GM23338 (cell line): ENCODE data around the gene OSGIN1. TPM values are rescaled to one million over a fixed set of nuclear protein-coding genes. Genes with fewer than 3 reads are reported as not detected.

Source experiments
- ATAC-seq: fragments of 200-7000 bp; cut with Tn5 transposase; 3 replicates; pipeline ENCODE4 v1.9.1; 2020
- DNase-seq: peaks from one replicate; pipeline ENCODE4 v3.0.0-alpha.2; 2015; ENCODE audit warnings: low spot score
- H2AFZ ChIP-seq: fragments of 200-600 bp; sonication (generic); 2 replicates; pipeline ENCODE4 v1.8.0; 2016; ENCODE audit warnings: antibody characterized with exemption, mild to moderate bottlenecking, moderate library complexity
- H3F3A ChIP-seq: fragments of 200-600 bp; sonication (generic); replicated peaks from 2 replicates; pipeline ENCODE4 v1.8.0; 2017; ENCODE audit warnings: antibody characterized with exemption, mixed run types, low read depth
- H3K27ac ChIP-seq: fragments of 200-600 bp; sonication (generic); 2 replicates; pipeline ENCODE4 v1.6.1; 2016; ENCODE audit warnings: low read depth
- H3K27me3 ChIP-seq: fragments of 200-600 bp; sonication (generic); 2 replicates; pipeline ENCODE4 v1.8.0; 2016; ENCODE audit warnings: mild to moderate bottlenecking, mixed run types, moderate library complexity; ENCODE audit not compliant: insufficient read depth
- H3K36me3 ChIP-seq: fragments of 200-600 bp; sonication (generic); 2 replicates; pipeline ENCODE4 v1.8.0; 2016; ENCODE audit warnings: mild to moderate bottlenecking; ENCODE audit not compliant: insufficient read depth
- H3K4me1 ChIP-seq: fragments of 200-600 bp; sonication (generic); 2 replicates; pipeline ENCODE4 v1.8.0; 2016; ENCODE audit warnings: mild to moderate bottlenecking, moderate library complexity; ENCODE audit not compliant: insufficient read depth
- H3K4me2 ChIP-seq: fragments of 200-600 bp; sonication (generic); 2 replicates; pipeline ENCODE4 v1.7.1; 2017; ENCODE audit warnings: mixed run types
- H3K4me3 ChIP-seq: fragments of 200-600 bp; sonication (generic); 2 replicates; pipeline ENCODE4 v1.6.1; 2016; ENCODE audit warnings: mixed run types
- H3K79me2 ChIP-seq: fragments of 200-600 bp; sonication (generic); replicated peaks from 2 replicates; pipeline ENCODE4 v1.8.0; 2017; ENCODE audit warnings: mild to moderate bottlenecking; ENCODE audit not compliant: insufficient read depth
- H3K9me2 ChIP-seq: fragments of 200-600 bp; sonication (generic); 2 replicates; pipeline ENCODE4 v1.8.0; 2017; ENCODE audit not compliant: insufficient read depth
- H4K20me1 ChIP-seq: fragments of 200-600 bp; sonication (generic); replicated peaks from 2 replicates; pipeline ENCODE4 v1.8.0; 2017; ENCODE audit warnings: mild to moderate bottlenecking; ENCODE audit not compliant: insufficient read depth
- H3K27ac Mint-ChIP-seq: 2 replicates; pipeline ENCODE4 v1.8.0; 2020; ENCODE audit warnings: inconsistent platforms, mild to moderate bottlenecking, moderate library complexity, mixed read lengths
- H3K27me3 Mint-ChIP-seq: 3 replicates; pipeline ENCODE4 v1.8.0; 2022; ENCODE audit warnings: low read depth, mild to moderate bottlenecking, moderate library complexity, mixed read lengths, inconsistent platforms; ENCODE audit not compliant: insufficient read depth, poor library complexity
- H3K36me3 Mint-ChIP-seq: 3 replicates; pipeline ENCODE4 v1.8.0; 2021; ENCODE audit warnings: low read depth, mild to moderate bottlenecking, inconsistent platforms, moderate library complexity, mixed read lengths
- H3K4me1 Mint-ChIP-seq: 3 replicates; pipeline ENCODE4 v1.8.0; 2020; ENCODE audit warnings: mild to moderate bottlenecking, inconsistent platforms, mixed read lengths
- H3K4me3 Mint-ChIP-seq: 3 replicates; pipeline ENCODE4 v1.8.0; 2021; ENCODE audit warnings: moderate library complexity, mild to moderate bottlenecking, inconsistent platforms, mixed read lengths
- H3K9me3 Mint-ChIP-seq: 3 replicates; pipeline ENCODE4 v1.8.0; 2020; ENCODE audit warnings: moderate library complexity, mild to moderate bottlenecking, inconsistent platforms, mixed read lengths
- CREB1 ChIP-seq: fragments of 250-450 bp; sonication (Bioruptor Pico); IDR thresholded peaks from 2 replicates; pipeline ENCODE4 v1.5.0; 2020; ENCODE audit warnings: low read depth, mild to moderate bottlenecking, moderate library complexity
- EZH2 ChIP-seq: fragments of 200-600 bp; sonication (generic); IDR thresholded peaks from one replicate; pipeline ENCODE4 v1.8.0; 2017; ENCODE audit warnings: antibody characterized with exemption, mild to moderate bottlenecking, low read depth; ENCODE audit not compliant: unreplicated experiment
- EZH2phosphoT487 ChIP-seq: fragments of 200-600 bp; sonication (generic); IDR thresholded peaks from one replicate; pipeline ENCODE4 v1.8.1; 2018; ENCODE audit warnings: antibody characterized with exemption; ENCODE audit not compliant: unreplicated experiment
- JUNB ChIP-seq: IDR thresholded peaks from one replicate; pipeline ENCODE4 v1.6.1; 2016; ENCODE audit warnings: antibody characterized with exemption; ENCODE audit not compliant: unreplicated experiment
- NANOG ChIP-seq: IDR thresholded peaks from 2 replicates; pipeline ENCODE4 v1.6.1; 2016; ENCODE audit warnings: antibody characterized with exemption, borderline replicate concordance
- POLR2AphosphoS5 ChIP-seq: IDR thresholded peaks from 2 replicates; pipeline ENCODE4 v1.6.1; 2016; ENCODE audit warnings: antibody characterized with exemption, low read depth
- REST ChIP-seq: IDR thresholded peaks from one replicate; pipeline ENCODE4 v1.6.1; 2018; ENCODE audit warnings: antibody characterized with exemption; ENCODE audit not compliant: unreplicated experiment
- STAT1 ChIP-seq: IDR thresholded peaks from one replicate; pipeline ENCODE4 v1.6.1; 2016; ENCODE audit warnings: antibody characterized with exemption; ENCODE audit not compliant: unreplicated experiment
- ZNF114 ChIP-seq: fragments of 250-450 bp; sonication (Bioruptor Pico); IDR thresholded peaks from 2 replicates; pipeline ENCODE4 v1.5.0; 2020; ENCODE audit warnings: mild to moderate bottlenecking, moderate library complexity
- ZNF331 ChIP-seq: fragments of 250-450 bp; sonication (Bioruptor Pico); IDR thresholded peaks from 2 replicates; pipeline ENCODE4 v1.5.0; 2020; ENCODE audit warnings: low read depth, mild to moderate bottlenecking, moderate library complexity
- ZNF462 ChIP-seq: fragments of 250-450 bp; sonication (Bioruptor Pico); IDR thresholded peaks from 2 replicates; pipeline ENCODE4 v1.5.0; 2020; ENCODE audit warnings: mild to moderate bottlenecking, moderate library complexity
- polyA plus RNA-seq: library from polyadenylated mRNA; unstranded; fragments of >200 nt; fragmentation: Nextera tagmentation; extraction: Ambion mirVana; gene quantifications from 2 replicates; pipeline ENCODE4 v1.2.1, GENCODE V29; 2016
- total RNA-seq: library from RNA; depleted of rRNA; stranded (reverse); fragments of >200 nt; shearing (Covaris generic); gene quantifications from 2 replicates; pipeline ENCODE4 v1.2.3, GENCODE V29; 2014
- TF ChIP-seq, protein P1 (sequence below): IDR thresholded peaks from 2 replicates; pipeline ENCODE4 v1.6.1; 2016; ENCODE audit warnings: antibody characterized with exemption
- TF ChIP-seq, protein P2 (sequence below), 2 experiments: fragments of 200-600 bp in 1 of 2; sonication (generic) in 1 of 2; conservative IDR thresholded peaks; 2 replicates each; pipeline versions ENCODE4 v1.5.1 to v1.6.1; 2016 to 2017; ENCODE audit warnings: antibody characterized with exemption in 2 of 2, low read depth in 2 of 2, mild to moderate bottlenecking in 2 of 2, moderate library complexity in 1 of 2

The OSGIN1 gene
- total and polyA plus RNA-seq, 2 experiments from 2014 or later, result 0.32 to 1.6 TPM

DNA sequence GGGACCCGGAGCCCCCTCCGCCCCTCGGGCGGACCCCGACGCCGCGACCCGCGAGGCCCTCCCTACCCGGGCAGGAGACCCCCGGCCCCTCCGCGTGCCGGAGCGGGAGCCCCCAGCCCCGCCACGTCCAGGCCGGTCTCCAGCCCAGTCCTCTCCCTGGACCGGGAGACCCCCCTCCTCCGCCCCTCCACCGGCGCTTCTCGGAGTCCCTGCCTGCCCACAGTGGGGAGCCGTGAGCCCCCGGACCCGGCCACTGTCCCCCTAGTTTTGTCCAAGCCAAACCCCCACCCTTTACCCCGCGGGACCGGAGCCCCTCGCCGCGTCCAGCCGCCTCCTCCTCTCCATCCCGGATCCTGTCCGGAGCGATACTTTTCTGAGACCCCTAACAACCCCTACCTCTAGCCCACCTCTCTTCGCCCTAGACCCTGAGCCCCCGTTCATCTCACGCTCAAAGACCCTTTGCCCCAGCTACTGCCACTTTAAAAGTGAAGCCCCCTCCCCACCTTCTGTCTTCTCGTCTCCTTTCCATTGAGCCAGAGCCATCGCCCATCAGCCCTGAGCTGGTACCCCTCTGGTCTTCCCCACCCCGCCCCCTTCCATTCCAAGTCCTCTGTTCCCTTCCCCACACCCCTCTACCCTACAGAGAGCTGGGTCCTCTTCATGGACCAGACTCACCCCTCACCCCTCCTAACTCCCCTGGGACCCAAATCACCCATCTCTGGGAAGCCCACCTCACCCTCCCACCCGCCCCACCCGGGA lies 16.0 kb downstream of the OSGIN1 start:
- no peaks in the 10 kb centered on the region; the same call in 1 of the 2 replicates for H3K4me1 ChIP-seq
- peak; percentile 47 for ATAC-seq
- no peaks in the 10 kb centered on the region for H3K79me2 ChIP-seq
- H3F3A ChIP-seq, result no peaks in the 10 kb centered on the region
- no peaks in the 10 kb centered on the region for H3K36me3 ChIP-seq
- H3K9me3 Mint-ChIP-seq, result peaks cover 3% of the 10 kb centered on the region; the same call in 2 of the 3 replicates
- H3K9me2 ChIP-seq, result no peaks in the 10 kb centered on the region
- H3K4me1 Mint-ChIP-seq, result peaks cover 9% of the 10 kb centered on the region
- H3K4me2 ChIP-seq, result peak overlapping the region; percentile 88
- no peak overlapping the region for H3K27ac Mint-ChIP-seq
- H3K36me3 Mint-ChIP-seq, result no peaks in the 10 kb centered on the region
- peak overlapping the region; percentile 84; the same call in 1 of the 2 replicates for H2AFZ ChIP-seq
- no peak overlapping the region for H3K27ac ChIP-seq
- TF ChIP-seq POLR2AphosphoS5 (no peak), ZNF331 (CRISPR knock-in tag) (no peak), CREB1 (CRISPR knock-in tag) (no peak), ZNF114 (no peak), JUNB (no peak), STAT1 (no peak), REST (no peak), NANOG (no peak), ZNF462 (CRISPR knock-in tag) (no peak), EZH2 (no peak), EZH2phosphoT487 (no peak)
- TF ChIP-seq, protein P1, sequence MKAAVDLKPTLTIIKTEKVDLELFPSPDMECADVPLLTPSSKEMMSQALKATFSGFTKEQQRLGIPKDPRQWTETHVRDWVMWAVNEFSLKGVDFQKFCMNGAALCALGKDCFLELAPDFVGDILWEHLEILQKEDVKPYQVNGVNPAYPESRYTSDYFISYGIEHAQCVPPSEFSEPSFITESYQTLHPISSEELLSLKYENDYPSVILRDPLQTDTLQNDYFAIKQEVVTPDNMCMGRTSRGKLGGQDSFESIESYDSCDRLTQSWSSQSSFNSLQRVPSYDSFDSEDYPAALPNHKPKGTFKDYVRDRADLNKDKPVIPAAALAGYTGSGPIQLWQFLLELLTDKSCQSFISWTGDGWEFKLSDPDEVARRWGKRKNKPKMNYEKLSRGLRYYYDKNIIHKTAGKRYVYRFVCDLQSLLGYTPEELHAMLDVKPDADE, result no peak
- TF ChIP-seq, protein P2, sequence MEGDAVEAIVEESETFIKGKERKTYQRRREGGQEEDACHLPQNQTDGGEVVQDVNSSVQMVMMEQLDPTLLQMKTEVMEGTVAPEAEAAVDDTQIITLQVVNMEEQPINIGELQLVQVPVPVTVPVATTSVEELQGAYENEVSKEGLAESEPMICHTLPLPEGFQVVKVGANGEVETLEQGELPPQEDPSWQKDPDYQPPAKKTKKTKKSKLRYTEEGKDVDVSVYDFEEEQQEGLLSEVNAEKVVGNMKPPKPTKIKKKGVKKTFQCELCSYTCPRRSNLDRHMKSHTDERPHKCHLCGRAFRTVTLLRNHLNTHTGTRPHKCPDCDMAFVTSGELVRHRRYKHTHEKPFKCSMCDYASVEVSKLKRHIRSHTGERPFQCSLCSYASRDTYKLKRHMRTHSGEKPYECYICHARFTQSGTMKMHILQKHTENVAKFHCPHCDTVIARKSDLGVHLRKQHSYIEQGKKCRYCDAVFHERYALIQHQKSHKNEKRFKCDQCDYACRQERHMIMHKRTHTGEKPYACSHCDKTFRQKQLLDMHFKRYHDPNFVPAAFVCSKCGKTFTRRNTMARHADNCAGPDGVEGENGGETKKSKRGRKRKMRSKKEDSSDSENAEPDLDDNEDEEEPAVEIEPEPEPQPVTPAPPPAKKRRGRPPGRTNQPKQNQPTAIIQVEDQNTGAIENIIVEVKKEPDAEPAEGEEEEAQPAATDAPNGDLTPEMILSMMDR (conservative IDR thresholded peaks at IDR 0.05; ENCODE audit: low read depth in 2 of 2), result no peak
- peaks cover 13% of the 10 kb centered on the region for H3K27me3 ChIP-seq
- H3K27me3 Mint-ChIP-seq, result peaks cover 20% of the 10 kb centered on the region
- peak overlapping the region; percentile 77 for H3K4me3 Mint-ChIP-seq
- DNase-seq, result peak; percentile 62
- peak overlapping the region; percentile 68 for H3K4me3 ChIP-seq
- no peaks in the 10 kb centered on the region for H4K20me1 ChIP-seq
